CD4-positive, alpha-beta T cell treated with Interleukin-21 for 1 hour (primary cell): ENCODE results near the gene NUTM2E.
"Not testable (repeated sequence)": the region's sequence is repeated elsewhere in the genome, so short reads cannot be mapped to it uniquely, and the experiment has no call there.

Source experiments
- DNase-seq: peaks from one replicate; pipeline ENCODE4 v3.0.0-alpha.2; 2020

NUTM2E gene

DNA sequence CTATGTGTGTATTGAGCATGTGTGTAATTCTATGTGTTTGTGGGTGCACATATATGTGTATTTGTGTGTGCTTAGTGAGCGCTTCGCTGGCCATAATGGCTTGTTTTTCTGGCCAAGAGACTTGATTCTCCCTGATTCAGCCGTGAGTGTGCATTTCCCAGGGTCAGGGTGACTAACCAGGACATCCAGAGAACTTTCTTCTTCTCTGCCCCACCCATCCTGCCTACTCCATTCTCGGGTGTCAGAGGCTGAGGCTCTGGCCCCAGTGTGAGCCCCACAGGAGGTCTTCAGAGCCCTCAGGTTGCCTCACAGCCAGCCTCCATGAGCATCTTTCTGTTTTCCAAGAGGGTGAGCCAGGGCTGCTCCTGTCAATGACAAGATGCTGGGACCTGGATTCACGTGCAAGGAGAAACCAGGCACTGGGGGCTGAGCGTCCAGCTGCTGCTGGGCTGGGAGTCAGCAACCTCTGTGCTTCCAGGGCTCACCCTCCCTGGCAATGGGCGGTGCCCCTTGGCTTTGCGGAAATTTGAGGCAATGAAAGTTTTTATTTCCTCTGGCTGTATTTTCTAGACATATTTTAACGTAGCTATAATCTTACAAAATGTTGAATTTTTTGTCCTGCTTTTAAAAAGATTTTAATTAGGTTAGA lies 40.5 kb downstream of the NUTM2E start:
- DNase-seq, result not testable (repeated sequence)

DNA sequence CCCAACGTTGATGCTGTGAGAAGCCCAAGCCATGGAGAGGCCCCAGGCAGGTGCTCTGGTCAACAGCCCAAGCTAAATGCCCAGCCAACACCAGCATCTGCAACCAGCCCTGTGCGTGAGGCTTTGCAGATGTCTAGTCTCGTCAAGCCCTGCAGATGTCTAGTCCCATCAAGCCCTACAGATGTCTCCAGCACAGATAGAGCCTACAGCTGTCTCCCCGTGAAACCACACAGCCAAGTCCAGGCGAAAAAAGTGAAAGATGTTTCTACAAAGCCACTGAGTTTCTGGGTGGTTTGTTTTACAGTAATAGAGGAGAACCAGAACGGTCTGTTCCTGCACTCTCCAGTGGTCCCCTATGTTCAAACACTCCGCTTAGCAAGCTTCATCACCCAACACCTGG lies 41.5 kb downstream of the NUTM2E start:
- DNase-seq, result not testable (repeated sequence)

DNA sequence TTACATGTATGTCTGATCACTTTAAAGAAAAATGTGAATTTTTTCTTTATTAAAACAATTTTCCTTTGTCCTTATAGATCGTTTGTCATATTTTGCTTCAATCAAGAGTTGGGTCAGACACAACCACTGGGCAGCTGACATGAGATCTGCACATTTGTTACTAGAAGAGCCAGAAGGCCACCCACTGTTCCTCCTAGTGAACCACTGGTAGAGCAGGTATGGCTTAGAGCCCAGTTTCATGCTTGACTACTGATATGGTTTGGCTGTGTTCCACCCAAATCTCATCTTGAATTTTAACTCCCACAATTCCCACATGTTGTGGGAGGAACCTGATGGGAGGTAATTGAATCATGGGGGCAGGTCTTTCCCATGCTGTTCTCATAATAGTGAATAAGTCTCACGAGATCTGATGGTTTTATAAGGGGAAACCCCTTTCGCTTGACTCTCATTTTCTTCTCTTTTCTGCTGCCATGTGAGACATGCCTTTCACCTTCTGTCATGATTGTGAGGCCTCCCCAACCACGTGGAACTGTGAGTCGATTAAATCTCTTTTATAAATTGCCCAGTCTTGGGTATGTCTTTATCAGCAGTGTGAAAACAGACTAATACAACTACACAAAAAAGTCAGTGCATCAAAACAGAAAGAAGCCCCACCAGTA lies 43.0 kb downstream of the NUTM2E start:
- DNase-seq, result not testable (repeated sequence)

GRCh38 chr10:79871729-79872128 lies 45.2 kb downstream of the NUTM2E start:
- DNase-seq, result not testable (repeated sequence)
